ENCODE measurements around the gene DEAF1.

DNA sequence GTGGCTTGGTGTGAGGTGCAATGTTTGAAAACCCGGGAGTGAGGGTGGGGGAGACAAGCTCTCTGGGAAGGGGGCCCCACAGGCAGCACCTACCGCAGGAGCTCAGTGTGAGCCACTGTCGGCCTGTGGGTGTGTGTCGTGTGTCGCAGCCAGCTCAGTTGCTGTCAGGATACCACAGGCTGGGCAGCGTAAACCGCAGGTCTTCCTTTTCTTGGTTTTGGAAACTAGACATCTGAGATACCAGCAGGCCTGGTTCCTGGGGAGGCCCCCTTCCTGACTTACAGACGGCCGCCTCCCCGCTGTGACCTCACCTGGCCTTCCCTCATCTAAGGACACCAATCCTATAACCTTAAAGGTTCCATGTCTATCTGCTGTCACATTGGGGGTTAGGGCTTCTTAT lies 98.6 kb downstream of the DEAF1 start:
- TF ChIP-seq, protein P1, sequence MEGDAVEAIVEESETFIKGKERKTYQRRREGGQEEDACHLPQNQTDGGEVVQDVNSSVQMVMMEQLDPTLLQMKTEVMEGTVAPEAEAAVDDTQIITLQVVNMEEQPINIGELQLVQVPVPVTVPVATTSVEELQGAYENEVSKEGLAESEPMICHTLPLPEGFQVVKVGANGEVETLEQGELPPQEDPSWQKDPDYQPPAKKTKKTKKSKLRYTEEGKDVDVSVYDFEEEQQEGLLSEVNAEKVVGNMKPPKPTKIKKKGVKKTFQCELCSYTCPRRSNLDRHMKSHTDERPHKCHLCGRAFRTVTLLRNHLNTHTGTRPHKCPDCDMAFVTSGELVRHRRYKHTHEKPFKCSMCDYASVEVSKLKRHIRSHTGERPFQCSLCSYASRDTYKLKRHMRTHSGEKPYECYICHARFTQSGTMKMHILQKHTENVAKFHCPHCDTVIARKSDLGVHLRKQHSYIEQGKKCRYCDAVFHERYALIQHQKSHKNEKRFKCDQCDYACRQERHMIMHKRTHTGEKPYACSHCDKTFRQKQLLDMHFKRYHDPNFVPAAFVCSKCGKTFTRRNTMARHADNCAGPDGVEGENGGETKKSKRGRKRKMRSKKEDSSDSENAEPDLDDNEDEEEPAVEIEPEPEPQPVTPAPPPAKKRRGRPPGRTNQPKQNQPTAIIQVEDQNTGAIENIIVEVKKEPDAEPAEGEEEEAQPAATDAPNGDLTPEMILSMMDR (IDR thresholded peaks at IDR 0.05), result no peak
- TF ChIP-seq POLR2A (IDR thresholded peaks at IDR 0.05) (no peak), POLR2AphosphoS5 (IDR thresholded peaks at IDR 0.05) (no peak)
